GM23338 (cell line): ENCODE data around the gene SIGLEC6. TPM values are rescaled to one million over a fixed set of nuclear protein-coding genes. Genes with fewer than 3 reads are reported as not detected.

Source experiments
- ATAC-seq: fragments of 200-7000 bp; cut with Tn5 transposase; 3 replicates; pipeline ENCODE4 v1.9.1; 2020
- DNase-seq: peaks from one replicate; pipeline ENCODE4 v3.0.0-alpha.2; 2015; ENCODE audit warnings: low spot score
- H2AFZ ChIP-seq: fragments of 200-600 bp; sonication (generic); 2 replicates; pipeline ENCODE4 v1.8.0; 2016; ENCODE audit warnings: antibody characterized with exemption, mild to moderate bottlenecking, moderate library complexity
- H3F3A ChIP-seq: fragments of 200-600 bp; sonication (generic); replicated peaks from 2 replicates; pipeline ENCODE4 v1.8.0; 2017; ENCODE audit warnings: antibody characterized with exemption, mixed run types, low read depth
- H3K27ac ChIP-seq: fragments of 200-600 bp; sonication (generic); 2 replicates; pipeline ENCODE4 v1.6.1; 2016; ENCODE audit warnings: low read depth
- H3K27me3 ChIP-seq: fragments of 200-600 bp; sonication (generic); 2 replicates; pipeline ENCODE4 v1.8.0; 2016; ENCODE audit warnings: mild to moderate bottlenecking, mixed run types, moderate library complexity; ENCODE audit not compliant: insufficient read depth
- H3K36me3 ChIP-seq: fragments of 200-600 bp; sonication (generic); 2 replicates; pipeline ENCODE4 v1.8.0; 2016; ENCODE audit warnings: mild to moderate bottlenecking; ENCODE audit not compliant: insufficient read depth
- H3K4me1 ChIP-seq: fragments of 200-600 bp; sonication (generic); 2 replicates; pipeline ENCODE4 v1.8.0; 2016; ENCODE audit warnings: mild to moderate bottlenecking, moderate library complexity; ENCODE audit not compliant: insufficient read depth
- H3K4me2 ChIP-seq: fragments of 200-600 bp; sonication (generic); 2 replicates; pipeline ENCODE4 v1.7.1; 2017; ENCODE audit warnings: mixed run types
- H3K4me3 ChIP-seq: fragments of 200-600 bp; sonication (generic); 2 replicates; pipeline ENCODE4 v1.6.1; 2016; ENCODE audit warnings: mixed run types
- H3K79me2 ChIP-seq: fragments of 200-600 bp; sonication (generic); replicated peaks from 2 replicates; pipeline ENCODE4 v1.8.0; 2017; ENCODE audit warnings: mild to moderate bottlenecking; ENCODE audit not compliant: insufficient read depth
- H3K9me2 ChIP-seq: fragments of 200-600 bp; sonication (generic); 2 replicates; pipeline ENCODE4 v1.8.0; 2017; ENCODE audit not compliant: insufficient read depth
- H4K20me1 ChIP-seq: fragments of 200-600 bp; sonication (generic); replicated peaks from 2 replicates; pipeline ENCODE4 v1.8.0; 2017; ENCODE audit warnings: mild to moderate bottlenecking; ENCODE audit not compliant: insufficient read depth
- H3K27ac Mint-ChIP-seq: 2 replicates; pipeline ENCODE4 v1.8.0; 2020; ENCODE audit warnings: inconsistent platforms, mild to moderate bottlenecking, moderate library complexity, mixed read lengths
- H3K27me3 Mint-ChIP-seq: 3 replicates; pipeline ENCODE4 v1.8.0; 2022; ENCODE audit warnings: low read depth, mild to moderate bottlenecking, moderate library complexity, mixed read lengths, inconsistent platforms; ENCODE audit not compliant: insufficient read depth, poor library complexity
- H3K36me3 Mint-ChIP-seq: 3 replicates; pipeline ENCODE4 v1.8.0; 2021; ENCODE audit warnings: low read depth, mild to moderate bottlenecking, inconsistent platforms, moderate library complexity, mixed read lengths
- H3K4me1 Mint-ChIP-seq: 3 replicates; pipeline ENCODE4 v1.8.0; 2020; ENCODE audit warnings: mild to moderate bottlenecking, inconsistent platforms, mixed read lengths
- H3K4me3 Mint-ChIP-seq: 3 replicates; pipeline ENCODE4 v1.8.0; 2021; ENCODE audit warnings: moderate library complexity, mild to moderate bottlenecking, inconsistent platforms, mixed read lengths
- H3K9me3 Mint-ChIP-seq: 3 replicates; pipeline ENCODE4 v1.8.0; 2020; ENCODE audit warnings: moderate library complexity, mild to moderate bottlenecking, inconsistent platforms, mixed read lengths
- ETS1 ChIP-seq: IDR thresholded peaks from 2 replicates; pipeline ENCODE4 v1.6.1; 2016; ENCODE audit warnings: antibody characterized with exemption
- EZH2 ChIP-seq: fragments of 200-600 bp; sonication (generic); IDR thresholded peaks from one replicate; pipeline ENCODE4 v1.8.0; 2017; ENCODE audit warnings: antibody characterized with exemption, mild to moderate bottlenecking, low read depth; ENCODE audit not compliant: unreplicated experiment
- EZH2phosphoT487 ChIP-seq: fragments of 200-600 bp; sonication (generic); IDR thresholded peaks from one replicate; pipeline ENCODE4 v1.8.1; 2018; ENCODE audit warnings: antibody characterized with exemption; ENCODE audit not compliant: unreplicated experiment
- NANOG ChIP-seq: IDR thresholded peaks from 2 replicates; pipeline ENCODE4 v1.6.1; 2016; ENCODE audit warnings: antibody characterized with exemption, borderline replicate concordance
- REST ChIP-seq: IDR thresholded peaks from one replicate; pipeline ENCODE4 v1.6.1; 2018; ENCODE audit warnings: antibody characterized with exemption; ENCODE audit not compliant: unreplicated experiment
- STAT1 ChIP-seq: IDR thresholded peaks from one replicate; pipeline ENCODE4 v1.6.1; 2016; ENCODE audit warnings: antibody characterized with exemption; ENCODE audit not compliant: unreplicated experiment
- ZNF114 ChIP-seq: fragments of 250-450 bp; sonication (Bioruptor Pico); IDR thresholded peaks from 2 replicates; pipeline ENCODE4 v1.5.0; 2020; ENCODE audit warnings: mild to moderate bottlenecking, moderate library complexity
- ZNF462 ChIP-seq: fragments of 250-450 bp; sonication (Bioruptor Pico); IDR thresholded peaks from 2 replicates; pipeline ENCODE4 v1.5.0; 2020; ENCODE audit warnings: mild to moderate bottlenecking, moderate library complexity
- polyA plus RNA-seq: library from polyadenylated mRNA; unstranded; fragments of >200 nt; fragmentation: Nextera tagmentation; extraction: Ambion mirVana; gene quantifications from 2 replicates; pipeline ENCODE4 v1.2.1, GENCODE V29; 2016
- total RNA-seq: library from RNA; depleted of rRNA; stranded (reverse); fragments of >200 nt; shearing (Covaris generic); gene quantifications from 2 replicates; pipeline ENCODE4 v1.2.3, GENCODE V29; 2014
- TF ChIP-seq, protein P1 (sequence below), 2 experiments: fragments of 200-600 bp in 1 of 2; sonication (generic) in 1 of 2; conservative IDR thresholded peaks; 2 replicates each; pipeline versions ENCODE4 v1.5.1 to v1.6.1; 2016 to 2017; ENCODE audit warnings: antibody characterized with exemption in 2 of 2, low read depth in 2 of 2, mild to moderate bottlenecking in 2 of 2, moderate library complexity in 1 of 2

Gene SIGLEC6
- total and polyA plus RNA-seq, 2 experiments from 2014 or later = 0.76 TPM; not detected in 1

DNA sequence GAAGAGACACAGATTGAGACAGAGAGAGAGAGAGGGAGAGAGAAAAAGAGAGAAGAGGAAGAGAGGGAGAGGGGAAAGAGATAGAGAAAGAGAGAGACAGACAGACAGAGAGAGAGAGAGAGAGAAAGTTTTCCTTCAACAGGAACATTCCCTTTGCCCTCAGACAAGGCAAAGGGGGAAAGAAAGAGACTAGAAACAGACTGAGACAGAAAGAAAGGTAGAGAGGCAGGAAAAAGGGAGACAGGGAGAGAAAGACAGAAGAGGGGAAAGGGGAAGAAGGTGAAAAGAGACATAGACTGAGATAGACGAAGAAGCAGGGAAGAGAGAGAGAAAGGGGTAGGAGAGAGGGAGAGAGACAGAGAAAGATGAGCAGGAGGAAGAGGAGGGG, 21.1 kb upstream of the SIGLEC6 start (continued):
- TF ChIP-seq ZNF462 (CRISPR knock-in tag) (no peak), NANOG (no peak)

DNA sequence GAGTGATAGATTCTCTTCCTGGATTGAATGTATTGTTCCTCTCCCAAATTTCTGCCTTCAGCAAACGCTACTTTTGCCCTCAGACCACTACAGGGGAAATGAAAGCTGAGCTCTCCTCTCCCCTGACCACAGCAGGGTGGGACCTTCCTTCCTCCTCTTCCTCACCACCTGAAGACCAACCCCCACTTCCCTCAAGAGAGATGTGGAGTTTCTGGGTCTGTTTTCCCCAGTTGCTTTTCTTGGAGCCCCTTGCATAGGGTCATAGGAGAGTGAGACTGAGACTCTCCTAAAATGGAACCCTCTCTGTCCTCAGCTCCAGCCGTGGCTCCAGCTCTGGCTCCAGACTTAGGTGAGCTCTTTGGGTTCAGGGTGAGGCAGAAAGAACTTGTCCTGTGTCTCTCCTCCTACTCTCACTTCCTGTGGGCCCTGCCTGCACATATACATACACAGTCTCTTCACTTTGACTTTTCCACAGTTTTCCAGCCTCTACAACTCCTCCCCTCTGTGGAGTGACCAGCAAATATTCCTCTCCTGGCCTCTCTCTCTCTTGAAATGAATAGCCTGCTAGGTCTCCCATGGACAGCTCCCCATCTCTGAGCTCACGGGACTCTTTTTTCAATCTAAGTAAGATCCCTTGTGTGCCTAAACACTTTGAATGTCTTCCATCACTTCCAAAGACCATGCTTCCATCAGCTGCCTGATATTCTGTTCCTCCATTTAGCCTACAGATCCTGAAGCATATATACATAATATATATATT, 20.4 kb upstream of the SIGLEC6 start:
- Histone ChIP-seq H4K20me1 (no peaks in the 10 kb centered on the region), H3K4me1 (peaks cover 12% of the 10 kb centered on the region), H3K36me3 (no peaks in the 10 kb centered on the region), H3K27ac (no peak overlapping the region), H3F3A (no peaks in the 10 kb centered on the region), H3K79me2 (no peaks in the 10 kb centered on the region), H3K4me3 (no peak overlapping the region), H3K4me2 (no peak overlapping the region), H3K27me3 (no peaks in the 10 kb centered on the region), H2AFZ (no peak overlapping the region), H3K9me2 (no peaks in the 10 kb centered on the region)
- peaks cover 4% of the 10 kb centered on the region; the same call in 1 of the 3 replicates for H3K36me3 Mint-ChIP-seq
- H3K27me3 Mint-ChIP-seq = peaks cover 7% of the 10 kb centered on the region
- peaks cover 7% of the 10 kb centered on the region; the same call in 1 of the 3 replicates for H3K4me1 Mint-ChIP-seq
- ATAC-seq (no peak), DNase-seq (no peak)
- H3K4me3 Mint-ChIP-seq = no peak overlapping the region
- no peak overlapping the region for H3K27ac Mint-ChIP-seq
- peaks cover 73% of the 10 kb centered on the region for H3K9me3 Mint-ChIP-seq
- TF ChIP-seq STAT1 (no peak), EZH2 (no peak), EZH2phosphoT487 (no peak), ZNF114 (no peak), REST (no peak), ETS1 (no peak)
- TF ChIP-seq, protein P1, sequence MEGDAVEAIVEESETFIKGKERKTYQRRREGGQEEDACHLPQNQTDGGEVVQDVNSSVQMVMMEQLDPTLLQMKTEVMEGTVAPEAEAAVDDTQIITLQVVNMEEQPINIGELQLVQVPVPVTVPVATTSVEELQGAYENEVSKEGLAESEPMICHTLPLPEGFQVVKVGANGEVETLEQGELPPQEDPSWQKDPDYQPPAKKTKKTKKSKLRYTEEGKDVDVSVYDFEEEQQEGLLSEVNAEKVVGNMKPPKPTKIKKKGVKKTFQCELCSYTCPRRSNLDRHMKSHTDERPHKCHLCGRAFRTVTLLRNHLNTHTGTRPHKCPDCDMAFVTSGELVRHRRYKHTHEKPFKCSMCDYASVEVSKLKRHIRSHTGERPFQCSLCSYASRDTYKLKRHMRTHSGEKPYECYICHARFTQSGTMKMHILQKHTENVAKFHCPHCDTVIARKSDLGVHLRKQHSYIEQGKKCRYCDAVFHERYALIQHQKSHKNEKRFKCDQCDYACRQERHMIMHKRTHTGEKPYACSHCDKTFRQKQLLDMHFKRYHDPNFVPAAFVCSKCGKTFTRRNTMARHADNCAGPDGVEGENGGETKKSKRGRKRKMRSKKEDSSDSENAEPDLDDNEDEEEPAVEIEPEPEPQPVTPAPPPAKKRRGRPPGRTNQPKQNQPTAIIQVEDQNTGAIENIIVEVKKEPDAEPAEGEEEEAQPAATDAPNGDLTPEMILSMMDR (conservative IDR thresholded peaks at IDR 0.05; ENCODE audit: low read depth in 2 of 2) = no peak
